HepG2 (cell line): ENCODE measurements around the gene GPR4.

ENCODE experiments used
- AFF4 ChIP-seq: sonication (generic); formaldehyde crosslinking; IDR thresholded peaks from 2 replicates; pipeline ENCODE4 v1.4.0; 2020; ENCODE audit warnings: missing genetic modification reagents
- CEBPB ChIP-seq: IDR thresholded peaks from 2 replicates; pipeline ENCODE4 v1.6.1; 2011; ENCODE audit warnings: low read depth, low read length, improper control_type of control experiment, borderline replicate concordance
- CTCF ChIP-seq: sonication (generic); formaldehyde crosslinking; IDR thresholded peaks from 2 replicates; pipeline ENCODE4 v1.5.0; 2020; ENCODE audit warnings: mild to moderate bottlenecking, missing genetic modification reagents, moderate library complexity
- DRAP1 ChIP-seq: IDR thresholded peaks from 2 replicates; pipeline ENCODE4 v1.6.1; 2016; ENCODE audit warnings: missing genetic modification reagents, missing compliant biosample characterization
- ELF4 ChIP-seq: sonication (generic); formaldehyde crosslinking; IDR thresholded peaks from 2 replicates; pipeline ENCODE4 v1.5.0; 2020; ENCODE audit warnings: missing genetic modification reagents, mild to moderate bottlenecking, moderate library complexity, borderline replicate concordance
- EP300 ChIP-seq, 3 experiments: sonication (generic) in 1 of 3; formaldehyde crosslinking in 1 of 3; IDR thresholded peaks; 2 replicates each; pipeline versions ENCODE4 v1.5.1 to v1.6.1; 2011 to 2020; ENCODE audit warnings: low read depth in 2 of 3, low read length in 2 of 3, borderline replicate concordance in 1 of 3, improper control_type of control experiment in 1 of 3, mild to moderate bottlenecking in 1 of 3, missing genetic modification reagents in 1 of 3, moderate library complexity in 1 of 3
- HDAC2 ChIP-seq: sonication (generic); formaldehyde crosslinking; IDR thresholded peaks from 2 replicates; pipeline ENCODE4 v1.4.0; 2020; ENCODE audit warnings: missing genetic modification reagents
- KDM5A ChIP-seq: fragments of 200-600 bp; sonication (generic); IDR thresholded peaks from 2 replicates; pipeline ENCODE4 v1.7.0; 2018; ENCODE audit warnings: antibody characterized with exemption, mild to moderate bottlenecking, low read length, borderline replicate concordance
- POLR2A ChIP-seq, 2 experiments: IDR thresholded peaks; 2 replicates each; pipeline ENCODE4 v1.6.1; 2011; ENCODE audit warnings: low read depth in 2 of 2, low read length in 2 of 2, mild to moderate bottlenecking in 1 of 2, moderate library complexity in 1 of 2; ENCODE audit not compliant: insufficient read depth in 1 of 2
- SMC3 ChIP-seq: IDR thresholded peaks from 2 replicates; pipeline ENCODE4 v1.6.1; 2011; ENCODE audit warnings: low read length, improper control_type of control experiment
- ZNF235 ChIP-seq: sonication (generic); formaldehyde crosslinking; IDR thresholded peaks from 2 replicates; pipeline ENCODE4 v1.8.1; 2023; ENCODE audit warnings: mild to moderate bottlenecking, missing genetic modification reagents, borderline replicate concordance
- ZNF713 ChIP-seq: sonication (generic); formaldehyde crosslinking; IDR thresholded peaks from 2 replicates; pipeline ENCODE4 v1.4.0; 2020; ENCODE audit warnings: mild to moderate bottlenecking, missing genetic modification reagents

GRCh38 chr19:45615795-45616703 lies 14.0 kb upstream of the GPR4 start:
- TF ChIP-seq KDM5A (no peak), CTCF (no peak), HDAC2 (CRISPR knock-in tag) (no peak), POLR2A (IDR thresholded peaks at IDR 0.05; ENCODE audit: insufficient read depth in 1 of 2, low read depth in 2 of 2, low read length in 2 of 2) (no peak), SMC3 (no peak), EP300 (IDR thresholded peaks at IDR 0.05; ENCODE audit: low read depth in 2 of 2, low read length in 2 of 2) (no peak), EP300 (CRISPR knock-in tag; IDR thresholded peaks at IDR 0.05; ENCODE audit: borderline replicate concordance) (no peak), ZNF235 (no peak), DRAP1 (CRISPR knock-in tag) (no peak), ELF4 (CRISPR knock-in tag) (no peak), CEBPB (no peak), ZNF713 (CRISPR knock-in tag) (no peak), AFF4 (CRISPR knock-in tag) (no peak)
